ENCODE data around the gene NPHS1.

The NPHS1 gene

GRCh38 chr19:35788205-35788960 lies 63.9 kb downstream of the NPHS1 start:
- DNase-seq (ENCODE audit: low read depth) = no peak

GRCh38 chr19:35787227-35787799 lies 65.0 kb downstream of the NPHS1 start:
- no peak for DNase-seq (ENCODE audit: low read depth)

- DNase-seq (ENCODE audit: low read depth) = no peak
These were observed 65.8 kb downstream of the NPHS1 start for GRCh38 chr19:35786299-35787160.

GRCh38 chr19:35785339-35785627 lies 67.0 kb downstream of the NPHS1 start:
- no peak for DNase-seq (ENCODE audit: low read depth)

- DNase-seq (ENCODE audit: low read depth) = no peak
These were observed 67.6 kb downstream of the NPHS1 start for GRCh38 chr19:35784503-35785338.

- no peak for DNase-seq (ENCODE audit: low read depth)
These were observed 68.6 kb downstream of the NPHS1 start for GRCh38 chr19:35783469-35784434.

GRCh38 chr19:35782589-35782988 lies 69.7 kb downstream of the NPHS1 start:
- DNase-seq (ENCODE audit: low read depth) = no peak

- no peak for DNase-seq (ENCODE audit: low read depth)
These were observed 70.7 kb downstream of the NPHS1 start for GRCh38 chr19:35781650-35782049.

- DNase-seq (ENCODE audit: low read depth) = no peak
These were observed 71.6 kb downstream of the NPHS1 start for GRCh38 chr19:35780717-35781116.

- DNase-seq (ENCODE audit: low read depth) = no peak
These were observed 72.2 kb downstream of the NPHS1 start for GRCh38 chr19:35780058-35780457.

- no peak for DNase-seq (ENCODE audit: low read depth)
These were observed 73.3 kb downstream of the NPHS1 start for GRCh38 chr19:35779033-35779432.

GRCh38 chr19:35777961-35778360 lies 74.3 kb downstream of the NPHS1 start:
- DNase-seq (ENCODE audit: low read depth) = no peak

GRCh38 chr19:35777086-35777841 lies 75.0 kb downstream of the NPHS1 start:
- DNase-seq (ENCODE audit: low read depth) = no peak

- no peak for DNase-seq (ENCODE audit: low read depth)
These were observed 76.1 kb downstream of the NPHS1 start for GRCh38 chr19:35776102-35776788.
